ENCODE data around the gene PHKG2.

- no peak for TF ChIP-seq CTCF (IDR thresholded peaks at IDR 0.05)
- no peak for TF ChIP-seq POLR2A (IDR thresholded peaks at IDR 0.05; ENCODE audit: low read depth)
Measured at GRCh38 chr16:30753596-30753995, 5.4 kb downstream of the PHKG2 start.

All from esophagus muscularis mucosa (tissue), 3 donors.